HG02870 (cell line): ENCODE results near the gene MYO10.
A peak's percentile ranks its signal among the peaks of the same experiment; 100 is the strongest.
"Not testable (repeated sequence)": the region's sequence is repeated elsewhere in the genome, so short reads cannot be mapped to it uniquely, and the experiment has no call there.

Experiments
- ATAC-seq: cut with Tn5 transposase; IDR thresholded peaks from one replicate; pipeline ENCODE4 v1.9.1; 2021; ENCODE audit warnings: mild to moderate bottlenecking, moderate library complexity; ENCODE audit not compliant: unreplicated experiment

MYO10 gene

DNA sequence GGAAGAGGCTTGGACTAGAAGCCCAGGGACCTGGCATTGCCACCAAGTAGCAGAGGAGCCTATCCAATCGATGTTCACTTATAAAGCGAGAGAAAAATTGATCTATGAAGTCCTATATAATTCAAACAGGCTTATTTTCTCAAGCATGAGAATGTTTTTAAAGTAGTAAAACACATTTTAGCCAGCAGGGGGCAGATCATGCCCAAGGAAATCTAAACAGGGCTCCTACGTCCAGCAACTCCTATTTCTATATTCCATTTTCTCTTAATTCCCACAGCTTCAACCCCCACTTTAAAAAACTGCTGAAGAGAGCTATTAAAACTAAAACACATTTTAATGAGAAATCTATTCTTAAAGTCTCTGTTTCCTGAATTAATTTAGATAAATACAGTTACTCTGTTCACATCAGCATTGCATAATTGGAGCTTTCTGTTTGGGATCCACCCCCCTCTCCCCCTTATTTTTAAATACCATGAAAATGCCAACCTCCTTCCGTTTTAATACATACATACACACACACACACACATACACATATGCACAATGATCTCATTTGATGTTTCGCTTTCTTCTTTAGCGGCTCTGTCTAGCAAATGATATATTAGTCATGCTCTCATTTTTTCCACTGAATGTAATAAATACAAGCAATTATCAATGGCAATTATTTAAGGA is 144.9 kb downstream of the MYO10 start:
- ATAC-seq: no peak

DNA sequence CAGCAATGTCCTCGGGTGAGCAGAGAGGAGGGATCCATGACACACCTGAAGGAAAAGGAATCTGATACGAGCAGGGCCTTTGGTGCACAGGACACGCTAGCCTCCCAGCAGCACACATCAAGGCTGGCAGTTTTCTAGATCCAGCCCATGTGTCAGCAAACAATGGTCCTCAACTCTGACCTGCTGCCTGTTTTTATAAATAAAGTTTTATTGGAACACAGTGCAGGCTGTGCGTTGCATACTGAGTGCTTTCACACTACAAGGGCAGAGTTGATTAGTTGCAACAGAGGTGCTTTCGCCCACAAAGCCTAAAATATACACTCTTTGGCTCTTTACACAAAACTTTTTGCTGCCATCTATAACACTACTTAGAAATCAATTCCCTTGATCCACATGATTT is 147.1 kb downstream of the MYO10 start:
- ATAC-seq: no peak

- no peak for ATAC-seq
Observed at GRCh38 chr5:16787278-16787677, 148.8 kb downstream of the MYO10 start.

DNA sequence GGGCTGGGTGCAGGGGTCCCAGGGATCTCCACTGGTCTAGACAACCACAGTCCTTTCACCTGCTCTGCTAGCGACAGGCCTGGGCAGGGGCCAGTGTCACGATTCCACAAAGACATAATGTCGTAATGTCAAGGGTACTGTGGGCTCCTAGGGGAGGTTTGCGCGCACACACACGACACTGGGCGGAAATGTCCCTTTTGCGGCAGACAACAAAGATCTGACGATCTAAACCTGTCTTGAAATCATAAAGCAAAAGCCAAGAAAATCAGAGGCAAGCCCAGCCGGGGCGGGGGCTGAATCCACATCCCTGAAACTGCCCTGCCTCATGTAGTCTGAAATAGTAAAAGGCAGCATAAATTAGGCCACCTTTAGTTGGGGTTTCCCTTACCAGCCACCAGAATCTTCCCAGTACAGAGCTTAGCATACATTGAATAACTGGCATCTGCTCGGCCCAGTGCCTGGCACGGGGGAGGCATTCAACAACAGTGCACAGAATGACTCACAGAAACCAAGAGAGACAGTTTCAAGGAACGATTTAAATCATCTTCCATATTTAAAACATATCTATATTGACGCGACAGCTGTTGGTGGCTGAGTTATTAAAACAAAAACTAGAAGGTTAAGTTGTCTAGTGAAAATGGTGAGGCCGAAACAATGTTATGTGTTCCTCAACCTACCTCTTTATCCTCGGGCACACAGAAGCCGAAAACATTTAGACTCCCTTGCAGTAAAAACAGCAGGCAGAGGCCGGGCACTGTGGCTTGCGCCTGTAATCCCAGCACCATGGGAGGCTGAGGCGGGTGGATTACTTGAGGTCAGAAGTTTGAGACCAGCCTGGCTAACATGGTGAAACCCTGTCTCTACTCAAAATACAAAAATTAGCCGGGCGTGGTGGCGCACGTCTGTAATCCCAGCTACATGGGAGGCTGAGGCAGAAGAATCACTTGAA is 151.0 kb downstream of the MYO10 start:
- peak; percentile 95 for ATAC-seq

GRCh38 chr5:16784088-16784487 is 152.0 kb downstream of the MYO10 start:
- ATAC-seq: no peak

GRCh38 chr5:16781828-16782626 is 154.1 kb downstream of the MYO10 start:
- no peak for ATAC-seq

DNA sequence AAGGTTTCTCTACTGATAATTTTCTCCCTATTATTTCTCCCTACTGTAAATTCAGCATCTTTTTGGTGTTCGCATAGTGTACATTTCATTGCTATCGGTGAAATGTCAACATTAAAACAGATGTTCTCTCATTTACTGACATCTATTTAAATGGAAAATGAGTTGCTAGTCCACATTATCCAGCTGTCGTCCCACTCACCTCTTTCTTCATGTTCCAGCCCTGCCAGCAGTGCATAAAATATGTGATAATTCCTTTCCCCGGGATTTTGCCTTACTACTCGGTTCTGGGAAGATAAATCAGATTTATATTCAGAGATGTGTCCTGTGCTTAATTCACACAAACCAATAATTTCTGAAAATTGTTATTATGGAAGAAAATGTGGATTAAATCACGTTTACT is 155.8 kb downstream of the MYO10 start:
- no peak for ATAC-seq

DNA sequence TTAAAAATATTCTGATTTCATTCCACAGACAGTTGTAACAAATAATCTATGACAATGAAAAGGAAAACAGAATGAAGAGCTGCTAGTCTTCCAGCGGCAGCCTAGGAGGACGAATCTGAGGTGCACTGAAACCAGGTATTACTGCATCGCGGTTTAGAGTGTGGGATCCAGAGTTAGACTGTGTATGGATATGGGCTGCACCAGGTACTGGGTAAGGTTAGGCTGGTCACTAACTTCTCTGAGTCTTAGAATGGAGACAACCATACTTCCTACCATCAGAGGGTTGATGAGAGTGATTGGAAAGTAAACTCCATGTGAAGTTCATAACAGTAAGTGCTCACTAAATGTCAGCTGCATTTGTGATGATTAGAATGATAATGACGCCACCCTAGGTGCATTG is 158.7 kb downstream of the MYO10 start:
- no peak for ATAC-seq

- no peak for ATAC-seq
Observed at GRCh38 chr5:16776611-16777251, 159.4 kb downstream of the MYO10 start.

GRCh38 chr5:16774806-16775205 is 161.3 kb downstream of the MYO10 start:
- no peak for ATAC-seq

DNA sequence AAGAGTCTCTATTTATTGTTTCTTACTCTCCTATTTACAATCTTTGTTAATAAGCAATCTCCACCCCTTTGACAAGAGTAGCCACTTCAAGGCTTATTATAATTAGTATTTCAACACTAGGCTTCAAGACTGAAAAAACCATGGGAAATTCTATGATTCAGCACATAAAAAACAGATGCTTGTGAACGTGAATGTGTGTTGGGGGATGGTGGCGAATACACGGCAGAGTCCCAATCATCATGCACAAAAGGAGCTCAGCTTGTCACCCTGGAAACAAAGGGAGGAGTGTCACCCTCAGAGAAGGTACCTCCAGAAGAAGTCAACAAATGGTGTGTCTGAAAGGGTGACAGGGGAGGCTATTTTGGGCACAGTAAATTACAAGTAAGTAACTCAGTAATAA is 162.1 kb downstream of the MYO10 start:
- ATAC-seq: no peak

DNA sequence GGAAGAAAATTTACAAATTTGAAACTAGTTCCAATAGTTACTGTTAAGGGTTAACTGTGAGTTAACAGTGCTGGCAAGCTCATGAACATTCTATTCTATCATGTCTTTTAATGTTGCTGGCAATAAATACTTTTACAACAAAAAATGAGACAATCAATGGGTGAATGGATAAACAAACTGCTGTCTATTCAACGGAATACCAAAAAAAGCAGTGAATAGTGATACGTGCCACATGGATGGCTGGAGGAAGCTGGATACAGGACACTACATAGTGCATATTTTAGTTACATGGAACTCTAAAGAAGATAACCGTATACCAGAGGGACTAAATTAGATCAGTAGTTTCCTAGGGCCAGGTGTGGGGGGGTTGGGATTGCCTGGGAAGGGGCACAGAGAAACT is 163.5 kb downstream of the MYO10 start:
- ATAC-seq: no peak

GRCh38 chr5:16768184-16768583 is 167.9 kb downstream of the MYO10 start:
- ATAC-seq: no peak

GRCh38 chr5:16763211-16763610 is 172.9 kb downstream of the MYO10 start:
- no peak for ATAC-seq

DNA sequence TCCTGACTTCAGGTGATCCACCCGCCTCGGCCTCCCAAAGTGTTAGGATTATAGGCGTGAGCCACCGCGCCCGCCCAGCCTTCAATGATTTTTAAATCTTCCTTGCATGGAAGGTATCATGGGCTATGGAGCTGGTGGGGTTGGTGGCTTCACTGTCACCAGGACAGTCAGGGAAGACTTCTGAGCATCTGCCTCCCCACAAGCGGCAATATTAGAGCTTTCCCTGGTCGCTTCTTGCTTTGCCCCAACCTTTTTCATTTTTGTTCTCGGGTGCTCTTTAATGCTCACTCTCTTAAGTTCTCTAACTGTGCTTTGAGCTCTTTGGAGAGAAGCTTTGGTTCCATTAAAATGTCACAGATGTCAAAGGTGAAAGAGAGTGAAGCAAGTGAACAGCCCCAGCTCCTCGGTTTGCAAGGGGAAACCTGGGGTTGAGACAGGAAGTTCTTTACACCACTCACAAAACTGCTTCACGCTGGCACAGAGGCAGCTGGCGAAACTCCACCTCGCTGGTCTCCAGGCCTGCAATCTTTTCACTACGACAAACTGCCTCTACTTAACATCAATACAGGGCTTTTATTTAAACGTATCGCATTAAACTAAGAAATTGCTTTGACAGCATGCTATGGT is 176.8 kb downstream of the MYO10 start:
- peak; percentile 53 for ATAC-seq

GRCh38 chr5:16757989-16758501 is 178.0 kb downstream of the MYO10 start:
- ATAC-seq: no peak

DNA sequence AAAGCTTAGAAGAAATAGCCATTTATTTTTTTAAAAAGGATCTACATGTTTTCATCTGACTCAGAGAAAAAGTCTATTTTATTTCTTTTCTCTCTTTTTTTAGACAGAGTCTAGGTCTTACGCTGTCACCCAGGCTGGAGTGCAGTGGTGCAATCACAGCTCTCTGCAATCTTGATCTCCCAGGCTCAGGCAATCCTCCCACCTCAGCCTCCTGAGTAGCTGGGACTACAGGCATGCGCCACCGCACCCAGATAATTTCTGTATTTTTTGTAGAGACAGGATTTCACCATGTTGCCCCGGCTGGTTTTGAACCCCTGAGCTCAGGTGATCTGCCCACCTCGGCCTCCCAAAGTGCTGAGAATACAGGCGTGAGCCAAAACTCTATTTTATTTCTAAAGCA is 178.5 kb downstream of the MYO10 start:
- not testable (repeated sequence) for ATAC-seq

DNA sequence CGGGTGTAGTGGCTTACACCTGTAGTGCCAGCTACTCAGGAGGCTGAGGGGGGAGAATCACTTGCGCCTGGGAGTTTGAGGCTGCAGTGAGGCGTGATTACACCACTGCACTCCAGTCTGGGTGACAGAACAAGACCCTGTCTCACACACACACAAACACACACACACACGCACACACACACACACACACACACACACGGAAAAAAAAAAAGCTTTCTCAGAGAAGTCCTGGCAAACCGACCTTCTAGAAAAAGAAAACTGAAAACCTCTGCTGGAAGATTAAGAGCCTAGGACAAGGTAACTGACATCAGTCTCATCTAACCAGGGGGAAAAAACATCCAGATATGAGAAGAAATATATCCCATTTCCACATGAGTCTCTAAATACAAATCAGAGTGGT is 178.9 kb downstream of the MYO10 start:
- ATAC-seq: no peak

DNA sequence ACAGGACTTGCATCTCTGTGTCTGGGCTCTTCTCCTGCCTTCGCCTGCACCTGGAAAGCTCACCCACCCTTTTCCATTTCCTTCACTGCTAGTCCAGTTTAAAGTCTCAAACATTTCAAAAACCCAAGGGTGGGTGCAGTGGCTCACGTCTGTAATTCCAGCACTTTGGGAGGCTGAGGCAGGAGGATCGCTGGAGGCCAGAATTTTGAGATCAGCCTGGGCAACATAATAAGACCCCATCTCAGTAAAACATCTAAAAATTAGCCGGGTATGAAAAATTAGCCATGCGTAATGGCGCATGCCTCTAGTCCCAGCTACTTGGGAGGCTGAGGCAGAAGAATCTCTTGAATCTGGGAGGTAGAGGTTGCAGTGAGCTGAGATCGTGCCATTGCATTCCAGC is 179.4 kb downstream of the MYO10 start:
- no peak for ATAC-seq

GRCh38 chr5:16755641-16756040 is 180.4 kb downstream of the MYO10 start:
- ATAC-seq: no peak
